ENCODE measurements around the gene ZNF273. TPM values are rescaled to one million over a fixed set of nuclear protein-coding genes. Genes with fewer than 3 reads are reported as not detected.

Gene ZNF273
- total RNA-seq, 1 experiment from 2014 or later = 6.6 TPM

DNA sequence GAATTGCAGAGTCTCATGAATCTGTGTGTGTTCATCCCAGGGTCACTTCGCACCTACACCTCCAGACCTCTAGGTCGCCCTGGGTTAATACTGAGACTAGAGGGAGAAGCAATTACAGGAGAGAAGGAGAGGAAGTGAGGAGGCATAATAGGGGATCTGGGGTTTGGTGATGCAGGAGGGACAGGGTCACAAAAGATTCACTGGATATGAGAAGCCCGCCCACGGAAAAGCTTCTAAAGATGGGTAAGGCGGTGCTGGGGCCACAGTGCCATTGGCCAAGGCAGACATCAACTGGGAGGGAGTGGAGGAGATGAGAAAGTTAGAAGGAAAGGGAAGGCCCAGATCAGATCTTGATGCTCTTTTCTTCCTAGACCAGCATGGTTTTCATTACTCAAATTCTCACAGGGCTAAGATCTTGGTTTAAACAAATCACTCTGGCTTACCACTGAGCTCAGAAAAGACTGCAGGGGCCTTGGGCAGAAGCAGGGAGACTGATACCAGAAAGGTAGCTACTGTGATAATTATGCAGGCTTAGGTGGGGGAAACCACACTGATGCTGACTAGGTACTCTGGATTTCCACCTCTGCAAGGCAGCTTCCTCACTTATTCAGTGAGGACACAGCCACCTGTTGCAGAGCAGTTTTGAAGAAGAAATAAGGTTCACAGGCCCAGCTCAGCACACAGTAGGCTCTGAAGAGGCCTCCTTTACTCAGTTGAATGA is 17.4 kb upstream of the ZNF273 start:
- H4K20me1 ChIP-seq (ENCODE audit: insufficient read depth) = no peaks in the 10 kb centered on the region
- intact Hi-C loops (cut with micrococcal nuclease) = no loop called here
- POLR2A ChIA-PET = no interaction called here
- CTCF ChIA-PET = no interaction called here
- H3K9ac ChIP-seq (ENCODE audit: low read length) = no peak overlapping the region
- no peaks in the 10 kb centered on the region for H3K27me3 ChIP-seq (ENCODE audit: insufficient read depth, low read length)
- no peak overlapping the region for H3K4me2 ChIP-seq (ENCODE audit: low read length)
- H2AFZ ChIP-seq (ENCODE audit: low read depth, low read length, poor library complexity, severe bottlenecking) = no peak overlapping the region
- no TSS peak for BruUV-seq (replicated peaks)
- TF ChIP-seq ZBTB33 (IDR thresholded peaks at IDR 0.05; ENCODE audit: extremely low read depth, insufficient replicate concordance, low read length) = no peak
- TF ChIP-seq YY1 (IDR thresholded peaks at IDR 0.05; ENCODE audit: extremely low read depth, insufficient replicate concordance, low read depth, low read length) = no peak
- no peak for TF ChIP-seq FOSL1 (IDR thresholded peaks at IDR 0.05; ENCODE audit: low read depth)
- TF ChIP-seq CBX3 (IDR thresholded peaks at IDR 0.05; ENCODE audit: low read depth) = no peak
- TF ChIP-seq ELF1 (IDR thresholded peaks at IDR 0.05; ENCODE audit: borderline replicate concordance, low read depth) = no peak
- no peak for TF ChIP-seq POLR2A (IDR thresholded peaks at IDR 0.05; ENCODE audit: borderline replicate concordance, extremely low read depth, insufficient read depth, insufficient read length)
- TF ChIP-seq, protein P1, sequence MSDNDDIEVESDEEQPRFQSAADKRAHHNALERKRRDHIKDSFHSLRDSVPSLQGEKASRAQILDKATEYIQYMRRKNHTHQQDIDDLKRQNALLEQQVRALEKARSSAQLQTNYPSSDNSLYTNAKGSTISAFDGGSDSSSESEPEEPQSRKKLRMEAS (IDR thresholded peaks at IDR 0.05) = no peak
- TF ChIP-seq EGR1 (IDR thresholded peaks at IDR 0.05; ENCODE audit: low read depth) = no peak
- no peak for TF ChIP-seq POLR2AphosphoS5 (IDR thresholded peaks at IDR 0.05; ENCODE audit: low read depth, low read length)
- no peak for TF ChIP-seq SRF (IDR thresholded peaks at IDR 0.05; ENCODE audit: low read depth)
- no peak for TF ChIP-seq JUND (IDR thresholded peaks at IDR 0.05)
- TF ChIP-seq SIN3A (IDR thresholded peaks at IDR 0.05; ENCODE audit: low read depth) = no peak
- TF ChIP-seq ATF3 (IDR thresholded peaks at IDR 0.05) = no peak
- no peak for TF ChIP-seq CTCF (IDR thresholded peaks at IDR 0.05 in 2 of 3, conservative IDR thresholded peaks at IDR 0.05 in 1 of 3; ENCODE audit: borderline replicate concordance in 1 of 3, insufficient read depth in 1 of 3, low read depth in 2 of 3, low read length in 2 of 3)
- TF ChIP-seq RAD21 (IDR thresholded peaks at IDR 0.05; ENCODE audit: low read depth) = no peak
- H3K4me3 ChIP-seq (replicated peaks in 1 of 2; ENCODE audit: low read depth in 1 of 2, low read length in 2 of 2) = no peak overlapping the region
- H3K79me2 ChIP-seq (ENCODE audit: insufficient read depth, low read length) = no peaks in the 10 kb centered on the region
- no peaks in the 10 kb centered on the region for H3K4me1 ChIP-seq (ENCODE audit: control insufficient read depth in 1 of 2, insufficient read depth in 2 of 2, low read length in 2 of 2)
- RAD21 ChIA-PET (ENCODE audit: low non-redundant PET in 1 of 2, low total read pairs in 2 of 2, uncharacterized antibody in 2 of 2, unreplicated experiment in 2 of 2) = no interaction called here
- DNase-seq (ENCODE audit: low read depth, low spot score) = no peak
- no peaks in the 10 kb centered on the region for H3K9me2 ChIP-seq (ENCODE audit: insufficient read depth)
- no peak overlapping the region for H3K27ac ChIP-seq (ENCODE audit: low read depth, low read length)
- ATAC-seq = no peak
- H3K36me3 ChIP-seq (ENCODE audit: control insufficient read depth in 1 of 2, insufficient read depth in 2 of 2, low read length in 2 of 2) = no peaks in the 10 kb centered on the region
- H3K9me3 ChIP-seq (ENCODE audit: control insufficient read depth in 1 of 2, insufficient read depth in 1 of 2, low read depth in 1 of 2, low read length in 2 of 2) = no peaks in the 10 kb centered on the region; a peak in 1 of 4 replicates
